OCI-M1 (cell line): ENCODE data around the gene FSCN2.

Source experiments
- DNase-seq: peaks from one replicate; lab custom pipeline; 2025; lab: John Stamatoyannopoulos, UW

FSCN2 gene

DNA sequence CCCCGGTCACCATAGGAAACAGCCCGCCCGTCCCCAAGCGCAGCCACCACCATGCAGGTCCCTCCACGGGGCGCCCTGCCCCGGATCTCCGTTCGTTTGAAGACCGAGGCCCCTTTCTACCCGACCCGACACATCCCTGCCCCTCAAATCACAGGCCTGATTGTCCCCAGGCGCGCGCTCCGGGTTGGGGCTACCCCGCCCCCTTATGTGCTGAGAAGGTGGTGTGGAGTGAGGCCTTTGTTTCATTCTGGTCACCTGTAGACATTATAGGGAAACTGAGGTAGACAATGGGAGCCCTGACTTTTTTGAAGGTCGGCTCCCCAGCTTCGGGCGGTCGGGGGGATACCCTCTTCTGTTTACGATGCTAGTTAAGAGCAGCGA, 14.8 kb upstream of the FSCN2 start:
- peak; percentile 44 for DNase-seq

DNA sequence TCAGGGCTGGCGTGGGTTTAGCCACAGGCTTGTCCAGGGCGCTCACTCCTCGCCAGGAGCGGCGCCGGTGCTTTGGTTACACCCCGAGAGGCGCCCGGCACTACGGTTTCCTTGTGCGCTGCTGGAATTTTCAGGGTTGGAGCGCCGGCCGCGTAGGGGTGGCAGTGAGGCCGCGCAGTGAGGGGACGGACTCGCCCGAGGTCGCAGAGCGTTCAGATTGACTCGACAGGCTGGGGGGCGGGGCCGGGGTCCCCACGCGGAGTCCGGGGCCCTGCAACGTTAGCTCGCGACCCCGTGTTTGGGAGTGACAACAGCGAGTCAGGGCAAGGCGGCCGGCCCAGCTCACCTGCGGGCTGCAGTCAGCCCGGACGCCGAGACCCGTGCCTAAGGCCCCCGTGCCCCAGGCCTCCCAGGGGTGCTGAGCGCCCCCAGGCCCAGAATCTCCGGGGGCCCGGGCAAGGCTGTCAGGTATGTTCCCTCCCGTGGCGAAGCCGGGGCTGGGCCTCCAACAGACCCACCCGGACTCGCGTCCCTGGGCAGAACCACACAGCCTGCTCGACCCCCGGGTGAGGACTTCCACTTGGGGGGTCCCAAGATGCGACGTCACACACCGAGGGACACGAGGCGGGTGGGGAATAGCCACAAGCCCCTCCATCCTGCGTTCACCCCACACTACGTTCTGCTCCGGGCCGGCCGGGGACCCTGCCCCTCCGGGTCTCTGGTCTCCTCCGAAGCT, 14.3 kb upstream of the FSCN2 start:
- no peak for DNase-seq

DNA sequence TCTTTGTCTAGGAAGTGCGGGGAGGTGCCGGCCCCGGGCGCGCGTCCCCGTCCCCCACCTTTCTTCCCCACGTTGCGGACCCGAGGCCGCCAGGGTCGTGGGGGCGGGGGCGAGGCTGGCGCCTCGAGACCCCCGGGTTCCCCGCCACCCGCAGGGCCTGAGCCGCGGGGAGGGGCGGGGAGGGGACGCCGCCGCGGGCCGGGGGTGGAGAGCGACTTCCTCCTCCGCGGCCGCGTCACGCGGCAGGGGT, 13.8 kb upstream of the FSCN2 start:
- DNase-seq = no peak

DNA sequence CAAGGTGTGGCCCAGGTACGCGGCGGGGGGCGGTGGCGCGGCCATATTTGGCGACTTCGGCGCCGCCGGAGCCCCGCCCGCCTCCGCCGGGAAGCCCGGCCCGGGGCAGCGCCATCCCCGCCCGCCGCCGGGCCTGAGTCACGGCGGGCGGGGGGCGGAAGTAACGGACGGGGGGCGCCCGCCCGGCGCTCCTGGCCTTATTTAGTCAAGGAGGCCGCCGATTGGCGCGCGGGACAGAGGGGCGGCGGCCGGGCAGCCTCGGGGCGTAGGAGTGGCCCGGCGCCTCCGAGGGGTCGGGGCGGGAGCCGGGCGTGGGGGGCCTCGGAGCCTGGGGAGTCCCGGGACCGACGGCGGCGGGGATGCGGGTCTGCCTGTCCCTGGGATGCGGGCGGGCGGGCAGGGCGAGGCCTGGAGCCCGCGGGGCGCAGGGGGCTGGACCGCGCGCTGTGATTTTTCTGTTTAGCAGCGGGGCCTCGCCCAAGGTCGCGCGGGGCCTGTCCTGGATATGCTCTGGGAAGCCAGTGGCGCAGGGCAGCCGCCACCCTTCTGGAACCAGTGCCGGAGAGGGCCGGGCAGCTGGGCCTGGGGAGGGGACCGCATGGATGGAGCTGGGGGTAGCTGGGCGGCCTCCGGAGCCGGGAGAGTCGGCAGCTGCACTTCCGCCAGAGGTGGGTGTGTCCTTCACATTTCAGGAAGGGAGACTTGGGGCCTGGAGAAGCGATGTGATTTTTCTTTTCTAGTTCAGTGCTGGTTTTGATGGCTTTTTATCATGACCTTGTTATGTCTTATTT, 13.2 kb upstream of the FSCN2 start:
- DNase-seq = peak; percentile 52

DNA sequence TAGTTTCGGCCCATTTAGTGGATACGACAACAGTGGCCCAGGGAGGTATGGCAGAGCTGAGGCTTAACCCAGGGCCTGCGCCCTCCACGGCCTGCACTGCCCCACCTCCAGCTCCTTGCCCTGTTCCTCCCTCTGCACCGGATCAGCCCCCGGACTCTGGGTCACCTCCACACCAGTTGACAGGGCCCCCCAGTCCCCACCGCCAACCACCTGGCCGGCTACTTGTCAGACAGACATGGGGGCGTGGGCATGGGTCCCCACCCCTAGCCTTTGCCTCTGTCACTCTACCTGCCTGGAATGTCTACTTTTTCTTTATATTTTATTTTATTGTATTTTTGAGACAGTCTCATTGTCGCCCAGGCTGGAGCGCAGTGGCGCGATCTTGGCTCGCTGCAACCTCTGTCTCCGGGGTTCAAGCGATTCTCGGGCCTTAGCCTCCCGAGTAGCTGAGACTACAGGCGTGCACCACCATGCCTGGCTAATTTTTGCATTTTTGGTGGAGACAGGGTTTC, 12.6 kb upstream of the FSCN2 start:
- DNase-seq = no peak

DNA sequence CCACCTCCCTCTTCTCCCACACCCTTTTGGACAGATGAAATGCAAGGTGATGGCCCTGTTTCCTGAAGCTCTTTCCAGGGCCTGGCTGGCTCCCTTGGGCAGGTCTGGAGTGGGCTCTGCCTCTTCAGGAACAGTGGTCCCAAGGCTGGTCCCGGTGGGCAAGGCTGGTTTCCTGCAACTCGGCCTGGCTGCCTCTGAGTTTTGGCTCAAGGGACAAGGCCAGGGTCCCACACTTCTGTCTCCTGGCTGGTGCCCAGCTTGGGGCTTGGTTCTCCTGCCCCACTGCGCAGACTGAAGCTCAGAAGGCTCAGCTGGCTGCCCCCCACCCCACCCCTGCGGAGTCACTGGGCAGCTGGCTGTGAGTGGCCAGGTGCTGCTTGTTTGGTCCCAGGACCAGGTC, 11.7 kb upstream of the FSCN2 start:
- DNase-seq = no peak

DNA sequence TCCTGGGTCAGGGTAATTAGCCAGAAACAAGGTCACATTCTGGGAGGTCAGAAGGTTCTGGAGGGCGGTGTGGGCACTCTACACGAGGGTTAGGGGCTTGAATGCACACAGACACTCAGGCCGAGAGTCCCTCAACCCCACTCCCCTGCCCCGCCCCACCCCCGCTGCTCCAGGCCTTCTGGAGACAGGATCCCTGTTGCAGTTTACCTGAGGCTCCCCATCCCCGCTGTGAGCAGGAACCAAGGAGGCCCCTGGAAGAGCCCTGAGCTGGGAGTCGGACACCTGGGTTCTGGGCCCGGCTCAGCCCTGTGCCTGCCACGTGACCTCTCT, 11.2 kb upstream of the FSCN2 start:
- DNase-seq = no peak

DNA sequence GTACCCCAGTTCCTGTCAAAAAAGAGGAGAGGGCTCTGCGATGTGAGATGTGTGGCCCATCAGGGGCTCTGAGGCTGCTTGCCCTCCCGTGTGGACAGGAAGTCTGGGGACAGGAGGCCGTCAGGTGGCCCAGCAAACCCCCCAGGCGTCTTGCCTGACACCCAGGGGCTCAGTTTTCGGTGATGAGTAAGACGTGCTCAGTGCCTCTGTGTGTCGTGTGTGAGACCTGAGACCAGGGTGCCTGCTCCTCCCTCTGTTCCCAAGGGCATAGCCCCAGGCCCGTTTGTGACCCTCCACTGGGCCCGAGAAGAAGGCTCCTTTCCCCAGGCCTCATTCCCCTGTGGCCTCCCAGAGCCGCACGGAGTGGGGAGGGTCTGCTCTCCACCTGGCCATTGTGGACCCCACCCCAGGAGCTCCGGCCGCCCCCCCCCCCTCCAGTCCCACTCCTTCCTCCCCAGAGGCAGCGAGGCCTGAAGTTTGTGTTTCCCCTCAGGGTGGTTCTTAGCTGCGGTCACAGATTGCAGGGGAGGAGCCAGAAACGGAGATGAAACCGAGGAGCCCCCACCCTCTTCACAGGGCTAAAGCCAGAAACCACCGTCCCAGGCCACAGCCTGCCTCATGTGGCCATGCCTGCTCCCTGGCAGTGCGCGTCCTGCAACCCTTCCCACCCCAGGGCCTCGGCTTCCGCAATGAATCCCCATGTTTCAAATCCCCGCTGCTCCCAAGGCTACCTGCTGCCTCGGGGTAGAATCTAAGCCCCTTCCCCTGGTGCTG, 10.7 kb upstream of the FSCN2 start:
- DNase-seq = peak; percentile 61

DNA sequence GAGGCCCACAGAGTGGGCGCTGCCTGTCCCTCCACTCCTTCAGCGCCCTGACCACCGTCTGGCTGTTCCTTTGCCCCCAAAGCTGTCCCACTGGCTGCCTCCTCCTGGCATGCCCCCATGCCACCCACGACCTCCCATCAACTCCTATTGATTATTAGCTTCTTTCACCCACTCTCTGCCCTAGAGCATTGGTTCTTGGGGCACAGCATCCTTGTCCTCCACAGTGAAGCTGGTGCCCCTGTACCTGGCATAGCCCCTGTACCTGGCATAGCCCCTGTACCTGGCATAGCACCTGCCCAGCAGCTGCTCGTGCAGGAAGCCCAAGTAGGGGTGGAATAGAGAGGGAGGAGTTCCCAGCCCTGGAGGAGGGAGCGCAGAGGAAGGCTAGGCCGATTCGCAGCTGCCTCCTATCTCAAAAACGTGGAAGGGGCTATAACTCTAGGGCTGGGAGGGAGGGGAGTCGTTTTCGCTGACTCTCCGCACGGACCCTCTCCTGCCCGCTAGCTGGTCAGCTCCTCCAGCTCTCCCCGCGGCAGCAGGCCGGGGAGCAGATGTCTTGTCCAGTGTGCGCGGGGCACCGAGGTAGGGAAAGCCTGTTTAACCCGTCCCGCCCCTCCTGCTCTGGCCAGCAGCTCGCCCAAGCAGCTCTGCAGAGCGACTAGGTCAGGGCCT, 9.9 kb upstream of the FSCN2 start:
- DNase-seq = no peak

DNA sequence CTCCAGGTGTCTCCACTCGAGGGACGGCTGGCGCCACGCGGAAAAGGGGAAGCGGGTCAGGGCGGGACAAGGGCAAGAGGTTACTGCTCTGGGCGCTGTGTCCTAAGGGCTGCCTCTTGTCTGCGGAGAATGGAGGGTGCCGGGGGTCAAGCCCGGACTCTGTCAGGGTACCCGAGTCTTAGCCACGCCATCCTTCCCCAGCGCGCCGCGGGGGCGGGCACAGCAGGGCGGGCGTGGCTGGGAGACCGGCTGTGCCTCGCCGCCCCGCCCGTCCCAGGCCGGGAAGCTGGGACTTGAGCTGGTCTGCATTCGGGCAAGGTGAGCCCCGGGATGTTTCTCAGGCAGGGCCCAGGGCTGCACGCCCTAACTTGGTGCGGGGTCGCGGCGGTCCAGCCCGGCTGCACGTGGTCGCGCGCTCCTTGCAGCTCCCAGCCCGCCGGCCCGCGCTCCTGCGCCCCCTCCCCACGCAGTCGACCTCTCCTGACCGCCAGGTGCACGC, 9.3 kb upstream of the FSCN2 start:
- DNase-seq = no peak

DNA sequence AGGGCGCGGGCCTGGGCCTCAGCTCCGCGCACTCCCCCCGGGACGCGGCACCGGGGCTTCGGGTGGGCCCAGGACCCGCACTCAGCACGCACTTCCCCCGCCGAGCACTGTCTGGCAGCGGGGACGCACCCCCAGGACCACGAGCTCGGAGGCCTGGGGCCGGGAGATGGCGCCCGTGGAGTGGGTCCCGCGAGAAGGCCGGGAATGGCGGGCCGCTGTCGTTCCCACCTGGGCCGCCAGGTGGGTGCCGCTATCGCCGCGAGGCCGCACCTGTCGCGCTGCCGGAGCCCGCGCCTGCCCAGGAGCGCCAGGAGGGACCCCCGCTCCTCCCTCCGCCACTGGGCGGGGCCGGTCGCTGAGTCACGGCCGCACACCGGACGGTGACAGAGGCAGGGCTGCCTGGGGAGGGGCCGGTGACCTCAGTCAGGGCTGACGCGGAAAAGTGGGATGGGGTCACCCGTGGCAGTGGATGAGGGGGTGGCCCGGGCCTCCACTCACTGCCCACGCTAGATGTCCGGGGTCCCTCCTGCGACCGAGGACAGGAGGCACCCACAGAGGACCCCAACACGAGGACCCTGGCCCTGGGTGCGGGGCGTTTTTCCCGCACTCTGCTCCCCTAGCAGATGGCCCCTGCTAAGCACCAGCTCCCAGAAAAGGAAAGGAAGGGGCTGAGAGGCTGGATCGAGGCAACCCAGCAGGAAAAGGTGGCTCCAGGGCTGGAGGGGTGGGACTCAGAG, 8.7 kb upstream of the FSCN2 start:
- peak; percentile 9 for DNase-seq

DNA sequence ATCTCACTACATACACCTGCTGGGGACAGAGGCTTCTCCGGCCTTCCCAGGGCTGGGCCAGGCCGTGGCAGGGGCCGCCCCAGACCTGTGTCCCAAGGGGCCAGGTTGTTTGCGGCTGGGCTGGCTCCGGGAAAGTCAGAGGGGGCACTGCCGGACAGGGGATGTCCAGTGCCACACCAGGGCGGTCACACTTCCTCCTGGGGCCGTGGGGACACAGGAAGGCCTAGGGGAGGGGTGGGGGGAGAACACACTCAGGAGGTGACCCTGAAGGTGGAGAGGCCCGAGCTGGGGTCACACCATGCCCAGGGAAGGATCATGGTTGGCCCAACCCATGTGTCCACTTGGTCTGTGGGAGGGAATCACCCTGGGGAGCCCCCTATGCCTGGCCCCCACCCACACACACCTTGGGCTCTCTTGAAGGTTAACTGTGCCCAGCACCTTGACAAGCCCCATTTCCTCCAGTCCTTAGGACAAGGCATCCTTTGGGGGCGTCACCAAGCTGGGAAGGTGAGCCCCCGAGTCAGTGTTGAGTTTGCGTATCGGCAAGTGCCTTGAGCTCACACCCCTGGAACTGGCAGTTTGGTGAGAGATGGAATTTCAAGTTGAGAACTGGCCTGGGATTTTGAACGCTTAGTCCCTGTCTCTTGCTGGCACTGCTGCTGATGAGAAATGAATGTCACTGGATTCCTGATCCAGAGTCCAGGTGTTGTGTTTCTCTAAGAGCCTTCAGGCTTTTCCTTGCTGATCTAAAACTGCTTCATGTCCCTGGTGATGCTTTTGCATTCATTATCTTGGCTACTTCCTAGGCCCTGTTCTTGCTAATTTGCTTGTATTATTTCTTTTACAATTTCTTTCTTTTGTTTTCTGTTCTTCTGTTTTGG, 7.9 kb upstream of the FSCN2 start:
- DNase-seq = no peak

DNA sequence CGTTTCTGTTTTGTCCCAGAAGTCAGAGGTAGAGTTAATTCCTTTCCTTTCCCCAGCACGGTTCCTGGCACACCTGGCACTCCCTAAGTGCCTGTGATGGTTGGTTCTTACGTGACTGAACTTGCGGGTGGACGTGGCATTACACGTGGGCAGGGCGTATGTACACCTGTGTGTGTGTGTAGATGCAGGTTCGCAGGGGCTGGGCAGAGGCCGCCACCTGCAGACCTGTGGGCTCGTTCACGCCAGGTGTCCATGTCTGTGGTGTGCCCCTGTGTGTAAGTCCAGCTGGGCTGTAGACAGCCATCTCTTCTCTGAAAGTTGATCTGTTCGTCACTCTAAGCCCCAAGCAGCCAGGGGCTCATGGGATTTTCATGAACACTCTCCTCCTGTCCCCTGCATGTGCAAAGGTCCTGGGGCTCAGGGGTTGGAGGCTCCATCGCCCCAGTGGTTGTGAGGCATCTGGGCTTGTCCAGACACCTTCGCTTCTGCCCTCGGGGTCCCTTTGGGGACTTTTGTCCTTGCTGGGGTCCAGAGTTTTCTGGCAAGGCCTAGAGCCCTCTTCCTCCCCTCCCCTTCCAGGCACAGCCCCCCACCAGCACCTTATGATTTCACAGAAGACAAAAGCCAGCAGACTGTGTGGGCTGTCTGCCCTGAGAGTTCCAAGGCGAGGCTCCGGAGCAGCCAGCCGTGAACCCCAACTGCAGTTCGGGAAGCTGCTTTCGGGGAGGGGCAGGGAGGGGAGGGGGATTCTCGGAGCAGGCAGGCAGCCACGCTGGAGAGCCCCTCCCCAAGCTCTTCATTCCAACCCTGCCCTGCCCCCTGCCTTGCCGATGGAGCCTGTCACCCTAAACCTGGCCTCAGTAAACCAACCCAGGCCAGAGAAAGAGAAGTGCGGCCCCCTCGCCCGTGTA, 5.4 kb upstream of the FSCN2 start:
- DNase-seq = peak; percentile 15

DNA sequence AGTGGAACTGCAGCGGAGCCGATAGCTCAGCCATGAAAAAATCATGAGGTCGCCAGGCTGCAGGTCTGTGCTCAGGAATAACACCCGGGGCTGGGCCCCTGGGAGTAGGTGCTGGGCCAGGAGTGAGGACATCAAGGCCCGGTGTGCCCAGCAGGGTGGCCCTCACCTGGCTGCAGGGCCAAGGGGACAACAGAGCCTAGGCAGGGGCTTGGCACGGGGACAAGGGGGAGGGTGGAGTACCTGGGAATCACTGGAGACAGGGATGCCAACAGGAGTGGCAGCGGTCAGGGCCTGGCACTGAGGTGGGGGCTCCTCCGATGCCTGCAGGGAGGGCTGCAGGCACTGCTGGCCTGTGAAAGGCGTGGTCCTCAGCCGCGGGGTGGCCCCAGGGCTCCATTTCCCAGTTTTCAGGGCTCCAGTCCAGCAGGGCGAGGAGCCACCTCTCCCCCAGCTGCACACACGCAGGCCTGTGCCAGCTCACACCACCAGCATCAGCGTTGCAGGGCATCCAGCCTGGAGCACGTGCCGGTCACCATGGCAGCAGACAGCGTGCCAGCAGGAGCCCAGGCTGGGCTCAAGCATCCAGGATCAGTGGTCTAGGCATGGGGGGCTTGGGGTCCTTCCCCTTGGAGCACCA, 4.7 kb upstream of the FSCN2 start:
- DNase-seq = no peak

DNA sequence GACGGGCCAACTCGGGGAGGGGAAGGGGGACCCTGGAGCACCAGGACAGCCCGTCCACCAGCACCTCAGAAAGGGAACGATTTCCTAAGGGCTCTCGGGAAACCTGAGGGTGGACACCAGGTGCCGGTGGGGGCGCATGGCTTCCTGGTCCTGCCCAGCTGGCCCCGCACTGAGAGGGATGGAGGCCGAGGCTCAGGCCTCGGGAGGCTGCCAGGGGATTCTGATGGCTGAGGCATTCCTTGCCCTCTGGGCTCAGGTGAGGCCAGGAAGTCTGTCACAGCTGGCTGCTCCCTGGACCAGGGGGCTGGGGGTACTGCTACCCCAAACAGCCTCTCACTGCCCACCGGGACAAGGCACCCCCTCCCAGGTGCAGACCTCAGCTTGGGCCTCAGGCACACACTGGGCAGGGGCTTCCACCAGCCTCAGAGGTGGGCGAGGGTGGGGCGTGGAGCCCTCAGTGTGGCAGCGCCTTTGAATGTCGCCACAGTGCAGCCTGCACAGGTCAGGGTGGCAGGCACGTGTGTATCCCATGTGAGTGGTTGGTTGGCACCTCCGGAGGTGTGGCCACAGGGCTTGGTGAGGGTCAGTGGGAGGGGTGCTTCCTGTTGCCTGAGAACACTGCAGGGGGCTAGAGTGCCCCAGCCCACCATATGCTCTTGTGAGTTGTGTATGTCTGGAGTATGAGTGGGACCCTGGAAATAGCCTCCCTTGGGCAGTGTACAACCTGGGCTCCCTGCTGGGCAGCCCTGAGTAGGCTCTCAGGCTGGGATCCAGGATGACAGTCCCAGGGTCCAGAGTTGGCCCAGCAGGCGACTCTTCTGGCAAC, 3.9 kb upstream of the FSCN2 start:
- DNase-seq = no peak

DNA sequence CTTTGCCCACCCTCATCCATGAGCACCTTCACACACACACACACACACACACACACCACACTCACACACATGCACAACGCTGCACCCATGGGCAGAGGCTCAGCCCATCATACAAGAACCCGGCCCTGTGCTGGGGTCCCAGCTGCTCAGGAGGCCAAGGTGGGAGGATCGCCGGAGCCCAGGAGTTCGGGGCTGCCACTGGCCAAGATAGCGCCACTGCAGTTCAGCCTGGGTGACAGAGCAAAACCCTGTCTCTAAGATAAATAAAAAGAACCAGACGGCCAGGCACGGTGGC, 3.4 kb upstream of the FSCN2 start:
- DNase-seq = no peak

DNA sequence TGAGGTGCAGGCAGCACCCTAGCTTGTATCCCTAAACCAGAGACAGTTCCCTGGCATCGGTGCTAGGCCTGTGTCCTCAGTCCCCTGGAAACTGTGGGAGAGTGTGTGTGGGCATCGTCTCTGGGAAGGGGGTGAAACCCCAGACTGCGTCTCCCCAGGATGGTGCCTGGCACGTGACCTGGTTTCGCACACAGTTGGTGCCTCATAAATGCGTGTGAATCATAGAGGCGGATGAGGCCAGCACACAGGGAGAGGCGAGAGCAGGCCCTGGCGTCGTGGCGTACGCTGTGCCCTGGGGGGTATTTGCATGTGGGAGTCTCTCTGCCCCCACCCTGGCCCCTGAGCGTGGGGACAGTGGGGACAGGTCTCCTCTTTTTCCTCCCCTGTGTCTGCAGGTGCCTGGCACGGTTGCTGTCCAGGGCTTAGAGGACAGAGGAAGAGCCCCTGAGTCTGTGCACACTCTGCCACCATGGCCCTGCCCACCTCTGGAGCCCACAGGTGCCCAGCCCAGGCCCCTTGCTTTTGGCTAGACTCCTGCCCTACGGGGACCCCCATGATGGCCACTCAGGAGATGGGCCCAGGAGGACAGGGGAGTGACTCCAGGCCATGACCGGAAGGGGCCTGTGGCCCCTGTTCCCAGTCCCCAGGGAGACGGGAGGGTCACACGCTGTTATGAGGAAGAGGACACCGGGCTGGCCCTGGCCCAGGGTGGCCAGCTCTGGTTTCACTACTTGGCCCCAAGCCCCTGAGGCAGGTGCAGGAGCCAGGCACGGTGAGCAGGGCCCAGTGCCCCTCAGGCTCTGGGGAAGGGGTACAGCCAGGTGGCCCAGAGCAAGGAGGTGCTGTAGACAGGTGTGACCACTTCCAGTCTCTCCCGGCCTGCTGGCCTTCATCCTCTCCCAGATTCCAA, 1.3 kb upstream of the FSCN2 start:
- DNase-seq = no peak

DNA sequence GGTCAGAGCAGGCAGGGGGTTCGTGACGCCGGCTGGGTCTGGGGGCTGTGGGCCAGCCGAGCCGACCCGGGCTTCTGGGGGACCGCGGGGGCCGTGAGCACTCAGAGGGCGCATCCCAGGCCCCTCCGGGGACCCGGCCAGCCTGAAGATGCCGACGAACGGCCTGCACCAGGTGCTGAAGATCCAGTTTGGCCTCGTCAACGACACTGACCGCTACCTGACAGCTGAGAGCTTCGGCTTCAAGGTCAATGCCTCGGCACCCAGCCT, 140 bp downstream of the FSCN2 start:
- no peak for DNase-seq
